ENCODE results near the gene SAPCD2.

Gene SAPCD2

GRCh38 chr9:137029058-137029936, 41.1 kb downstream of the SAPCD2 start:
- no peak for DNase-seq

DNA sequence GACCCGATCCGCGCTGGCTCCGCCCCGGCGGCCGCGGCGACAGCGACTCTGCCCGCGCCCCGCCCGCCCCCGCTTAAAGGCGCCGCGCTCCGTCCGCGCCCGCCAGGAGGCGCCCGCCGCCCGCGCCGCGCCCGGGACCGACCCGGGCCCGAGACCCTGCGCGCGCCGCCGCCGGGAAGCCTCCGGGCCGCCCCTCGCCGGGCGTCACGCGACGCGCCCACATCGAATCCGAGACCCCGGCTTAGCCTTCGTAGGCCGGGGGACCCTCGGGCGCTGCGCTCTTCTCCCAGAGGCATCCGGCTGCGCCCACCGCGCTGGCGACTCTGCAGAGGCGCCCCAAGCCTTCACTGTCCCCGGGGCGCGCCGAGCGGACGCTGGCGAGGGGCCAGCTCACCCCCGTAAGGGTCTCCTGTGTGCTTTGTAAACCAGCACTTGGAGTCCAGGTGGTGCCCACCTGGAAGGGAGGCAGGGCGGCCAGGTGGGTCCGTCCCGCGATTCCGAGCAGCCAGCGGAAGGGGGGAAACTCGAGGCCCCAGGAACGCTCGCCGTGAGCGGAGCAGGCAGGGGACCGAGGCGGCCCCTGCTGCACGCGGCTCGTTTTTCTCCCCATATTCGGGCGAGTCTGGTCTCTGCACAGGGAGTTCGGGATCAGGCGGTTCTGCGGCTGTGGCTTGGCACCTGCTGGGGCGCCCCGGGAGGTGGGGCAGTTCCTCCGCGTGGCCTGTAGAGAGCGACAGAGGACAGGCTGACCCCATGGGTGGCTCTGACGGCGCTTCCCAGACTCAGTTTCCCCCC, 41.9 kb downstream of the SAPCD2 start:
- DNase-seq: peak; percentile 65

DNA sequence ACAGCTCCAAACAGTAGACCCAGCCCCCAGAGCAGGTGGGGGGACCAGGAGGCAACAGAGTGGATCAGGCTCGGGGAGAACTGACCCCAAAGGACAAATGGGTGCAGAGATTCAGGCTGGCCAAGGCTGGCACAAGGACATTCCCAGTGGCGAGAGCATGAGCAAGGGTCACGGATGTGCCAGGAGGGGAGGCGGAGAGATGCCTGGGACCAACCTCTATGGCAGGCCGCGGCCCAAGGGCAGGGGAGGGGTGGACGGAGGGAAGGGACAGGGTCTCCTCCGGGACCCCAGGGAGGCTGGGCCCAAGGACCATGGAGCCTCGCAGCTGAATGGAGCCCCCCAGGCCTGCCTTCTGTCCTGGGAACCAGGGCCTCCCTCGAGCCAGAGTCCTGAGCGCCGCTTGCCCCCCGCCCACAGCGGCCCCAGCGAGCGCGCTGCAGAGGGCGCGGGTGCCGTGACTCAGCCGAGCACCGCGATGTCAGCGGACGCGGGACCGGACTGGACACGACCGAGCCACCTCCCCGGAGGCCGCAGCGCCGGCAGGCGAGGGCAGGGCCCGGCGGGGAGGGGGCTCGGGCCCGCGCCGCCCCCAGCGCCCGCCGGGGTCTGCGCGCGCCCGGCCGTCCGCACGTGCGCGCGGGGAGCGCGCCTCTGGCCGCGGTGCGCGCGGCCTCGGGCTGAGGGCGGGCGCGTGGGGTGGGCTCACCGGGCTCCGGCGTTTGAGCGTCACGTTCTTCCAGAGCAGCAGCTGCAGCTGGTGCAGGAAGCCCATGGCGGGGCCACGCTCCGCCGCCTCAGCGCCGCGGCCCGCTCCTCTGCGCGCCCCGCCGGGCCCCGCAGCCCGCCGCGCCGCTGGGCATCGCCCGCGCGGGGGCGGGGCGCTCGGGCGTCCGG, 42.7 kb downstream of the SAPCD2 start, which contains the start of gene ABCA2:
ABCA2 (minus strand) TSS at position 869 of the 894 bp plus-strand sequence; CDS start at position 772, 97 bp downstream.
- no peak for DNase-seq

DNA sequence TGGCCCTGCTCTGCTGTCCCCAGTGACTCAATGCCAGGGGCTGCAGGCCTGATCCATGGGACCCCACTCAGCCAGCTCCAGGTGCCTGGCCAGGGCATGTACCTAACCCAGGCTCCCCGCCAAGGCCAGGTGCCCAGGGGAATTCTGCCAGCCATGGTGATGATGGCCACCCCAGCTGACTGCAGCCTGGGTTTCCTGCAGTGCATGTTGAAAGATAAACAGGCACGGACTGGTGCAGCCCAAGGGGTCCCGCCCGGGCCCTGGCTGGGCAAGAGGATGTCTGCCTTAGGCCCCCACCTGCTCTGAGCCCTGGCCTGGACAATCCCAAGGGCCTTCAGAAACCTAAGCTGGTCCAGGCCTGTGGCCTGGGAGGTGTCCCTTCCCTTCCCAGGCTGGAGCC, 43.5 kb downstream of the SAPCD2 start:
- DNase-seq: no peak

GRCh38 chr9:137026384-137026783, 44.0 kb downstream of the SAPCD2 start:
- DNase-seq: no peak

- DNase-seq: peak; percentile 96
Measured at GRCh38 chr9:137025517-137025966, 44.8 kb downstream of the SAPCD2 start.

- DNase-seq: no peak
Measured at GRCh38 chr9:137023583-137023991, 46.8 kb downstream of the SAPCD2 start.

GRCh38 chr9:137023157-137023556, 47.2 kb downstream of the SAPCD2 start:
- DNase-seq: no peak

- no peak for DNase-seq
Measured at GRCh38 chr9:137022662-137023008, 47.7 kb downstream of the SAPCD2 start.

GRCh38 chr9:137021979-137022661, 48.2 kb downstream of the SAPCD2 start:
- no peak for DNase-seq

DNA sequence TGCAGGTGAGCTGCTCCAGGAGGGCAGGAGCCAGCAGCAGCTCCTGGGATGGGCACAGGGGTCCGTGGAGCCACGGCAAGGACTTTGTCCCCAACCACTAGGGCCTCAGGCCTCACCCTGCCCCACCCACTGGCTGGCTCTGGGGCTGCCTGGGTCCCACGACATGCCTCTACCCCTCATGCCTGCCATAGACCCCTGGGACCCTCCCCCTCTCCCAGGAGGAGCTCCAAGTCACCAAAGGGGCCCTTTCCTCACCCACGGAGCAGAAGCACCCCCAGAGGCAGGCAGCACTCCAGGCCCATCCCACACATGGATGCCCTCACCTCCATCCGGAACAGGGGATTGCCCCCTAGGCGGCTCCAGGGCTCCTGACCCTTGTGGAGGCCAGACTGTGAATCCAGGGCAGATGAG, 48.8 kb downstream of the SAPCD2 start:
- no peak for DNase-seq

DNA sequence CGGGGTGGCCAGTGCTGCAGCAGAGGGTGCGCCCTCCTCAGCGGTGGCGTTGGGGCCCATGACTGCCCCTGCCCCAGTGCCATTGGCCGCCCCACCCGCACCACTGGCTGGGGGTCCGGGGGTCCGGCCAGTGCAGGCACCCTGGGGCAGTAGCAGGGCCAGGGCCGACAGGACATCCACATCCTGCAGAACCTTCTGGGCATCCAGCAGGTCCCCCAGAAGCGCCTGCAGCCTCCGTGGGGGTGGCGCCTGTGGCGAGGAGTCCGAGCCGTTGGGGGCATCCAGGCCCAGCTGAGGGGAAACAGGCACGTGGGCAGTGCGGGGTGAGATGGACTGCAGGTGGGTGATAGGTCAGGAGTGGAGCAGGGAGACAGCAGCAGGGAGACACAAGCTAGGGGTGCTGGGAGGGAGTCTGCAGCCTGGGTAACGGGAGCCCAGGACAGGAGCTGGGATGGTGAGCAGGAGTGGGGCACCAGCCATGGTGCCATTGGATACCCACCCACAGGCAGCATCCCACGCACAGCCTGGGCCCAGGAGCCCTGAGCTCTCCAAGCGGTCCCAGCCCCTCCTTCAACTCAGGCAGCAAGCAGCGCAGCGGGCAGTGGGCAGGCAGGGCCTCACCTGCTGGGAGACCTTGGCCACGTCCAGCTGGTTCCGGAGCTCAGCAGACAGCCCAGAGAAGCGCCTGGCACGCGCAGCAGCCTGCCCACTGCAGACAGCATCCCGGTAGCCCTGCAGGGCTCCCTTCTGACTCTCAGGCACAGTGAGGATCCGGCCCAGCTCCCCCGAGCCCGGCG, 49.4 kb downstream of the SAPCD2 start:
- DNase-seq: no peak

DNA sequence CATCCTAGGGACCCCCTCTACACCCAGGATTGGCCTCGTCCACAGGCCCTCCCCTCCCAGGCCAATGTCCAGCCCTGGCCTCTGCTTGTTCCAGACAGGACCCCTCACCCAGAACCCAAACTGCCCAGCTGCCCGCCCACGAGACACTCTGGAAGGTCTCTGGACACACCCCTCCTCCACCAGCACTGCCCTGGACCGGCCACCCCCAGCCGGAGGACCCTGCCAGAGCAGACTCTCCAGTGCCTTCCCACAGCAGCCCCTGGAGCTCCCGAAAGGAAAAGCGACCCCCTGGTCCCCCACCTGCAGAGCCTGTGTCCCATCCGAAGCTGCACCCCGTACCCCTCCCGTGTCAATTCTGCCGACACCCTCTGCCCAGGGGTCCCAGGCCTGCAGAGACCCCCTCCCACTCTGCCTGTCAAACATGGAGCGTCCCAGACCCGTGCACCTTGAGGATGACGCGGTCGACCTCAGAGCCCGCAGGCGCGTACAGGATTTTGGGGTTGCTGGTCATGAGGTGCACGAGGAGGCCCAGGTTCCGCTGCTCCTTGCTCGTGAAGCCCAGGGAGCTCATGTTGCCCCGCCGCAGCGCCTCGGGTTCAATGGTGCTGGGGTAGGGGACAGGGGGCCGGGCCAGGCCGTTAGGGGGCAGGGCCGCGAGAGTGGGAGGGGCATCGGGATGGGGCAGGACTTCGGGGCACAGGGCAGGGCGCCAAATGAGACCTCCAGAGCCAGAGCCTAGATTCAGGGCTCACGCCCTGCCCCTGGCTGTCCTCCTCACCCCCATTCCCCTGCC, 50.3 kb downstream of the SAPCD2 start:
- DNase-seq: no peak

DNA sequence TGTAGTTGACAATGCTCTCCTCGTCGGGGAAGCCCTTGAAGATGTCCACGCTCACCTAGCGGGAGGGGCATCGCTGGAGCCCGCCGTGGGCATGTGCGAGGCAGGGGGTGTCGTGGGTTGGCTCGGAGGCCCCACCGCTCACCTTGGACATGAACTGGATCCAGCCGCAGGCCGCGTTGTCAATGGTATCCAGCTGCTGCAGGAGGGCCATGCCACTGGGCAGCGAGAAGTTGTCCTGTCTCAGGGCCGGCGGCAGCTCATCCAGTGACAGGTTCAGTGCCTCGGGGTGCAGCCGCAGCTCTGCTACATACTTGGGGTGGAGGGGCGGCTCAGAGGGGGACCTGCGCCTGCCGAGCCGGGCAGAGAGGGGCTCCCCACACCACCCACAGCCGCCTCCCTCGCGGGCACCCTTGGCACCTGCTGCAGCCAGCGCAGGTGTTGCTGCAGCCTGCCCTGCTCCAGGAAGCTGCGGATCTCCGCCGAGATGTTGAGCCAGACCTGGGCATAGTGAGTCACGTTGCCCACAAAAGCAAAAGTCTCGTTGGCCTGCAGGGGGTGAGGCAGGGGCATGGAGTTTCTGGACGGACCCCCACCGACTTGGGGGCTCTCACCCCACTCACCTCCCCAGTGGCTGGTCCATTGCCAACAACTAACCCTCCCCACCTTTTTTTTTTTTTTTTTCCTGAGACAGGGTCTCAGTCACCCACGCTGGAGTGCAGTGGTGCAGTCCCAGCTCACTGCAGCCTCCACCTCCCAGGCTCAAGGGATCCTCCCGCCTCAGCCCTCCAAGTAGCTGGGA, 51.4 kb downstream of the SAPCD2 start:
- DNase-seq: no peak

- DNase-seq: no peak
Measured at GRCh38 chr9:137017791-137018497, 52.4 kb downstream of the SAPCD2 start.

- DNase-seq: no peak
Measured at GRCh38 chr9:137017071-137017470, 53.3 kb downstream of the SAPCD2 start.

DNA sequence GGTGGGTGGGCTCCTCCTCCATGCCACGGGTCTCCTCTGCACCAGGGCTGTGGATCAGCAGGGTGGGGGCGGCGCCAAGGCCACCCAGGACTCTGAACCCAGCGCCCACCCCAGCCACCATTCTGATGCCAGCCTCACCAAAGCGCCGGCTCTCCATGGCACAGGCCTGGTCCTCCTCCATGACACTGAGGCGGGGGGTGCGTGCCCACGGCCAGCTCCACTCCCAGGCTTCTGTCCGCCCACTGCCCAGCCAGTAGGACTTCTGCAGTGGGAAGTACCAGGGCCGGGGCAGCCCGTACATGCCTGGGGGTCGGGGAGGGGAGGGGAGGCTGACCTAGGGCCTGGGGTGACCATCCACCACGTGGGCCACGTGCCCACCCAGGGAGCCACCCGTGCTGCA, 53.9 kb downstream of the SAPCD2 start:
- no peak for DNase-seq

- no peak for DNase-seq
Measured at GRCh38 chr9:137015976-137016375, 54.4 kb downstream of the SAPCD2 start.

DNA sequence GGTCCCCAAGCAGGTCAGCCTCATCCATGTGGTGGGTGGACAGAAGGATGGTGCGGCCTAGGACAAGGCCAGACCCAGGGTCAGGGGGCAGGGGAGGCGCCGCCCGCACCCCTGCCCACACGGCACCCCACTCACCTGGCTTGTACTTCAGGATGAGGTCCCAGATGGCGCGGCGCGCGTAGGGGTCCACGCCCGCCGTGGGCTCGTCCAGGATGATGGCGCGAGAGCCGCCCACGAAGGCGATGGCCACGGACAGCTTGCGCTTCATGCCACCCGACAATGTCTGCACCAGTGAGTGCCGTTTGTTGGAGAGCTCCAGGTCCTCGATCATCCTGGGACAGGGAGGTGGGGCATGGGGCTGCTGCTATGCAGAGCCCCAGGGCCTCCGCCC, 54.8 kb downstream of the SAPCD2 start:
- DNase-seq: no peak

All from NCI-H510A (cell line).